DND-41 (cell line): Measurements from ENCODE around the gene DCP1A.

Source experiments
- CTCF ChIP-seq: IDR thresholded peaks from 2 replicates; pipeline ENCODE4 v1.5.1; 2012; ENCODE audit warnings: borderline replicate concordance, low read length, moderate library complexity, mild to moderate bottlenecking; ENCODE audit not compliant: poor library complexity, severe bottlenecking; ENCODE audit errors: extremely low read depth
- EZH2 ChIP-seq: IDR thresholded peaks from 3 replicates; pipeline ENCODE4 v1.6.1; 2012; ENCODE audit warnings: borderline replicate concordance, low read depth, mild to moderate bottlenecking, moderate library complexity, low read length, inconsistent platforms; ENCODE audit not compliant: severe bottlenecking

DNA sequence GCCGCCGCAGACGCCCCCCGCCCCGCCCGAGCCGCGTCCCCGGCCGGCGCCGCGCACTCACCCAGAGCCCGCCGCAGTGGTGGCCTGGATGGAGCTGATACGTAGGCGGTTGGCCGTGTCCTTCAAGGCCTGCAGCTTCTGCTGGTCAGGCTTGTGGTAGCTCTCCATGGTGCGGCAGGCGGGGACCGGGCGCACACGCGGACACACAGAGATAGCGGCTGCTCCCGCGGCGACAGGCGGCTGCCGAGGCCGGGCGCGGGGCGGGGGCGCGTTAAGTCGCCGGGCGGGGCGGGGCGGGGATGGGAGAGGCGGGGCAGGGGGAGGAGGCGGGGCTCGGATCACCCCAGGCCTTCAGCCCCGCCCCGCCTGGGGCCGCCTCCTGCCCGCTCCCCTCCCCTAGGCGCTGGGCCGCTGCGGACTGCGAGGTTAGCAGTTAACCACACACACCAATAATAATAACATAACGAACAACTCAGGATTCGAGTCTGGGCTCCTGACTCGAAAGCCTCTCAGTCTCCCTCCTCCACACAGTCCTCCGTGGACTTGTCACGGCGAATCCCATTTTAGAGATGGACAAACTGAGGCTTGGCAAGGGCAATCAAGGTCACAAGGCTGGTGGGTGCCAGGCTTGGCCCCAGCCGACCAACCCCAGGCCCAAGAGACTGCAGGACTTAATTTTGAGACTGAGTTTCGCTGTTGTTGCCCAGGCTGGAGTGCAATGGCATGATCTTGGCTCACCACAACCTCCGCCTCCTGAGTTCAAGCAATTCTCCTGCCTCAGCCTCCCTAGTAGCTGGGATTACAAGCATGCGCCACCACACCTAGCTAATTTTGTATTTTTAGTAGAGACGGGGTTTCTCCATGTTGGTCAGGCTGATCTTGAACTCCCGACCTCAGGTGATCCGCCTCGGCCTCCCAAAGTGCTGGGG is 91.3 kb downstream of the DCP1A start, which contains the start of gene TKT:
- no peak for TF ChIP-seq CTCF
- TF ChIP-seq EZH2, result no peak
